Epithelial cell of esophagus (primary cell): Measurements from ENCODE around the gene SNCAIP.

Experiments
- DNase-seq: peaks from one replicate; pipeline ENCODE4 v3.0.0; 2010; ENCODE audit warnings: low read depth
- H3K4me3 ChIP-seq: 2 replicates; pipeline ENCODE4 v1.5.1; 2011; ENCODE audit warnings: mild to moderate bottlenecking, low read length, control low read depth
- CTCF ChIP-seq: IDR thresholded peaks from 2 replicates; pipeline ENCODE4 v1.5.1; 2011; ENCODE audit warnings: low read depth, mild to moderate bottlenecking, low read length, control low read depth, inconsistent platforms; ENCODE audit not compliant: insufficient read depth; ENCODE audit errors: missing control alignments

Gene SNCAIP

GRCh38 chr5:122314036-122314435 is 2.0 kb downstream of the SNCAIP start:
- TF ChIP-seq CTCF, result no peak
- no peak overlapping the region for H3K4me3 ChIP-seq
- no peak for DNase-seq

- TF ChIP-seq CTCF, result no peak
- DNase-seq, result no peak
- no peak overlapping the region for H3K4me3 ChIP-seq
Measured at GRCh38 chr5:122315521-122315920, 3.5 kb downstream of the SNCAIP start.

- H3K4me3 ChIP-seq, result no peak overlapping the region
- TF ChIP-seq CTCF, result no peak
- DNase-seq, result no peak
Measured at GRCh38 chr5:122316656-122317055, 4.6 kb downstream of the SNCAIP start.

GRCh38 chr5:122319897-122320296 is 7.9 kb downstream of the SNCAIP start:
- no peak for TF ChIP-seq CTCF
- no peak overlapping the region for H3K4me3 ChIP-seq
- DNase-seq, result no peak

- DNase-seq, result no peak
- TF ChIP-seq CTCF, result no peak
- H3K4me3 ChIP-seq, result no peak overlapping the region
Measured at GRCh38 chr5:122321921-122322320, 9.9 kb downstream of the SNCAIP start.

- no peak for DNase-seq
- no peak for TF ChIP-seq CTCF
- no peak overlapping the region for H3K4me3 ChIP-seq
Measured at GRCh38 chr5:122322801-122323548, 10.9 kb downstream of the SNCAIP start.

GRCh38 chr5:122323738-122324137 is 11.7 kb downstream of the SNCAIP start:
- TF ChIP-seq CTCF, result no peak
- H3K4me3 ChIP-seq, result no peak overlapping the region
- no peak for DNase-seq
